Calu3 (cell line): Measurements from ENCODE around the gene KISS1. TPM values are rescaled to one million over a fixed set of nuclear protein-coding genes. Genes with fewer than 3 reads are reported as not detected.
A peak's percentile ranks its signal among the peaks of the same experiment; 100 is the strongest.

Experiments
- BruUV-seq: library from RNA; stranded (reverse); fragments of 400-500 nt; replicated peaks from 2 replicates; lab custom pipeline; 2021; lab: Mats Ljungman, UMichigan
- CTCF ChIA-PET: fragments of 300-600 bp; sonication (Branson Sonifier 250); formaldehyde crosslinking; loops from one replicate; lab custom pipeline; 2022; ENCODE audit warnings: antibody characterized with exemption; lab: Charles Lee
- DNase-seq: peaks from one replicate; pipeline ENCODE4 v3.0.0; 2022
- H3K27ac Mint-ChIP-seq: one replicate; pipeline ENCODE4 v1.8.0; 2022; ENCODE audit warnings: mixed read lengths; ENCODE audit not compliant: unreplicated experiment
- H3K27me3 Mint-ChIP-seq: one replicate; pipeline ENCODE4 v1.8.0; 2022; ENCODE audit warnings: mixed read lengths; ENCODE audit not compliant: unreplicated experiment
- H3K36me3 Mint-ChIP-seq: one replicate; pipeline ENCODE4 v1.8.0; 2022; ENCODE audit warnings: mild to moderate bottlenecking, moderate library complexity, mixed read lengths; ENCODE audit not compliant: insufficient read depth, unreplicated experiment
- H3K4me1 Mint-ChIP-seq: one replicate; pipeline ENCODE4 v1.8.0; 2022; ENCODE audit warnings: mild to moderate bottlenecking, low read depth, mixed read lengths; ENCODE audit not compliant: unreplicated experiment
- H3K4me3 Mint-ChIP-seq: one replicate; pipeline ENCODE4 v1.8.0; 2022; ENCODE audit warnings: mild to moderate bottlenecking, low read depth, moderate library complexity, mixed read lengths; ENCODE audit not compliant: unreplicated experiment
- H3K9me3 Mint-ChIP-seq: one replicate; pipeline ENCODE4 v1.8.0; 2022; ENCODE audit warnings: low read depth, mixed read lengths; ENCODE audit not compliant: unreplicated experiment
- CTCF ChIP-seq: fragments of 200-600 bp; IDR thresholded peaks from one replicate; pipeline ENCODE4 v1.8.0; 2022; ENCODE audit warnings: antibody characterized with exemption; ENCODE audit not compliant: unreplicated experiment
- intact Hi-C: fragments of 100-400 bp; cut with micrococcal nuclease; formaldehyde crosslinking; loops from one replicate; pipeline ENCODE4 v1.10.0; 2022; ENCODE audit not compliant: unreplicated experiment
- total RNA-seq: library from RNA; stranded (reverse); gene quantifications from 2 replicates; pipeline ENCODE4 v1.2.3, GENCODE V29; 2022

The KISS1 gene
- total RNA-seq, 1 experiment from 2014 or later: not detected

- CTCF ChIA-PET: interaction anchor here (0.7 to 2.9 kb wide), 18 partner anchors 11 to 302 kb away, joined by 3 to 58 read pairs (median 6); partner anchors contain the start of genes ETNK2, GOLT1A, KISS1 and SNRPE
- TF ChIP-seq CTCF: peak; percentile 99
- Mint-ChIP-seq H3K4me3 (no peak overlapping the region), H3K9me3 (peaks cover 3% of the 10 kb centered on the region), H3K4me1 (no peaks in the 10 kb centered on the region), H3K27ac (no peak overlapping the region), H3K36me3 (no peaks in the 10 kb centered on the region), H3K27me3 (peaks cover 15% of the 10 kb centered on the region)
- no TSS peak for BruUV-seq
- peak; percentile 94 for DNase-seq
- intact Hi-C loops: loop anchor here (1.0 kb wide), 4 partner anchors 36 to 301 kb away; partner anchors contain the start of gene SNRPE
Measured at GRCh38 chr1:204162494-204163074, 33.7 kb downstream of the KISS1 start.

- intact Hi-C loops: loop anchor here (1.0 kb wide), 4 partner anchors 36 to 301 kb away; partner anchors contain the start of gene SNRPE
- DNase-seq: no peak
- CTCF ChIA-PET: interaction anchor here (0.8 to 2.9 kb wide), 16 partner anchors 10 to 301 kb away, joined by 3 to 58 read pairs (median 6); partner anchors contain the start of genes ETNK2, GOLT1A, KISS1 and SNRPE
- peaks cover 3% of the 10 kb centered on the region for H3K36me3 Mint-ChIP-seq
- no TSS peak for BruUV-seq
- no peak for TF ChIP-seq CTCF
- H3K9me3 Mint-ChIP-seq: no peaks in the 10 kb centered on the region
- H3K27ac Mint-ChIP-seq: no peak overlapping the region
- no peak overlapping the region for H3K4me3 Mint-ChIP-seq
- peaks cover 22% of the 10 kb centered on the region for H3K27me3 Mint-ChIP-seq
- H3K4me1 Mint-ChIP-seq: no peaks in the 10 kb centered on the region
Measured at GRCh38 chr1:204161609-204162493, 34.4 kb downstream of the KISS1 start.

- DNase-seq: no peak
- TF ChIP-seq CTCF: no peak
- Mint-ChIP-seq H3K36me3 (peaks cover 5% of the 10 kb centered on the region), H3K4me3 (no peak overlapping the region), H3K4me1 (no peaks in the 10 kb centered on the region), H3K27me3 (peaks cover 59% of the 10 kb centered on the region), H3K9me3 (no peaks in the 10 kb centered on the region), H3K27ac (no peak overlapping the region)
- CTCF ChIA-PET: interaction anchor here (0.7 kb wide), 1 partner anchor 371 kb away, joined by 3 read pairs; no protein-coding TSS in a partner anchor
- no TSS peak for BruUV-seq
- intact Hi-C loops: no loop called here
Measured at GRCh38 chr1:204157962-204158361, 38.3 kb downstream of the KISS1 start.

- Mint-ChIP-seq H3K27me3 (peaks cover 59% of the 10 kb centered on the region), H3K4me1 (no peaks in the 10 kb centered on the region), H3K27ac (no peak overlapping the region), H3K4me3 (no peak overlapping the region), H3K9me3 (no peaks in the 10 kb centered on the region), H3K36me3 (peaks cover 17% of the 10 kb centered on the region)
- TF ChIP-seq CTCF: no peak
- no TSS peak for BruUV-seq
- CTCF ChIA-PET: interaction anchor here (0.7 kb wide), 1 partner anchor 43 kb away, joined by 3 read pairs; no protein-coding TSS in a partner anchor
- intact Hi-C loops: no loop called here
- DNase-seq: no peak
Measured at GRCh38 chr1:204155881-204156280, 40.4 kb downstream of the KISS1 start.
